ENCODE data around the gene ATF2.

DNA sequence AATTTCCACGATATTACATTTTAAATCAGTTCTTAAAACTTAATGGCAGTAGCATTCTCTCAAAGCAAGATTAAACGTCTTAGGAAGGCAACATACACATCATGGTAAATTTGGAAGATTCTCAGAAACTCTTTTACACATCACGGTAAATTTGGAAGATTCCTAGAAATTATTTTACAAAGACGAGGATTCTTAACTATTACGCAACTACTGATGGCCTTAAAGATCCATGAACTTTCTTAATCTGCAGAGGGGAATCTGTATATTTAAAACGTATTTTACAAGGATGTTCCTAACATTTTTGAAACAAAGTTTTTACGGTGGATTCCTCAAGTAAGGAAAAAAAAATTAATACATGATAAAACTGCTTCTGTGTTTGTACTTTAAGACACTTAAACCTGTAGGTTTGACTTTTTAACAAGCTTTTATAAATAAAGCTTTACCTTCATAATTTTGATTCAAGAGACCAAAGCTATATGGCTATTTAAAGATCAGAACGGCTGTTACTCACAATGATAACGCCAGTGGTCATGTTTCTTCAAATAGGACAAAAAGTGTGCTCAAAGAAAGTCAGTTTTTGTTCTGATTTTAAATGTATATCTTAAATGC is 1.7 kb downstream of the ATF2 start:
- TF ChIP-seq POLR2A (IDR thresholded peaks at IDR 0.05; ENCODE audit: low read depth): no peak
- TF ChIP-seq, protein P1, sequence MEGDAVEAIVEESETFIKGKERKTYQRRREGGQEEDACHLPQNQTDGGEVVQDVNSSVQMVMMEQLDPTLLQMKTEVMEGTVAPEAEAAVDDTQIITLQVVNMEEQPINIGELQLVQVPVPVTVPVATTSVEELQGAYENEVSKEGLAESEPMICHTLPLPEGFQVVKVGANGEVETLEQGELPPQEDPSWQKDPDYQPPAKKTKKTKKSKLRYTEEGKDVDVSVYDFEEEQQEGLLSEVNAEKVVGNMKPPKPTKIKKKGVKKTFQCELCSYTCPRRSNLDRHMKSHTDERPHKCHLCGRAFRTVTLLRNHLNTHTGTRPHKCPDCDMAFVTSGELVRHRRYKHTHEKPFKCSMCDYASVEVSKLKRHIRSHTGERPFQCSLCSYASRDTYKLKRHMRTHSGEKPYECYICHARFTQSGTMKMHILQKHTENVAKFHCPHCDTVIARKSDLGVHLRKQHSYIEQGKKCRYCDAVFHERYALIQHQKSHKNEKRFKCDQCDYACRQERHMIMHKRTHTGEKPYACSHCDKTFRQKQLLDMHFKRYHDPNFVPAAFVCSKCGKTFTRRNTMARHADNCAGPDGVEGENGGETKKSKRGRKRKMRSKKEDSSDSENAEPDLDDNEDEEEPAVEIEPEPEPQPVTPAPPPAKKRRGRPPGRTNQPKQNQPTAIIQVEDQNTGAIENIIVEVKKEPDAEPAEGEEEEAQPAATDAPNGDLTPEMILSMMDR (IDR thresholded peaks at IDR 0.05): no peak
